GM18511 (cell line): ENCODE data around the gene SUPT4H1.

Experiments used
- ATAC-seq: cut with Tn5 transposase; IDR thresholded peaks from one replicate; pipeline ENCODE4 v1.9.1; 2021; ENCODE audit warnings: mild to moderate bottlenecking, moderate library complexity; ENCODE audit not compliant: unreplicated experiment

SUPT4H1 gene

GRCh38 chr17:58320163-58320558 is 31.8 kb downstream of the SUPT4H1 start:
- no peak for ATAC-seq

- ATAC-seq = no peak
These were observed 32.5 kb downstream of the SUPT4H1 start for GRCh38 chr17:58319173-58320162.

- ATAC-seq = no peak
These were observed 33.3 kb downstream of the SUPT4H1 start for GRCh38 chr17:58318627-58319172.

GRCh38 chr17:58318065-58318481 is 33.9 kb downstream of the SUPT4H1 start:
- no peak for ATAC-seq

- peak; percentile 84 for ATAC-seq
These were observed 34.5 kb downstream of the SUPT4H1 start for GRCh38 chr17:58317421-58318064.

GRCh38 chr17:58316260-58316960 is 35.6 kb downstream of the SUPT4H1 start:
- no peak for ATAC-seq

GRCh38 chr17:58315750-58316149 is 36.3 kb downstream of the SUPT4H1 start:
- ATAC-seq = no peak

- no peak for ATAC-seq
These were observed 36.7 kb downstream of the SUPT4H1 start for GRCh38 chr17:58315281-58315711.

- ATAC-seq = no peak
These were observed 37.3 kb downstream of the SUPT4H1 start for GRCh38 chr17:58314706-58315015.

- no peak for ATAC-seq
These were observed 37.9 kb downstream of the SUPT4H1 start for GRCh38 chr17:58313815-58314705.

GRCh38 chr17:58312829-58313228 is 39.2 kb downstream of the SUPT4H1 start:
- no peak for ATAC-seq

GRCh38 chr17:58312021-58312630 is 39.9 kb downstream of the SUPT4H1 start:
- no peak for ATAC-seq

GRCh38 chr17:58311429-58311894 is 40.5 kb downstream of the SUPT4H1 start:
- ATAC-seq = no peak

GRCh38 chr17:58310511-58311428 is 41.2 kb downstream of the SUPT4H1 start:
- no peak for ATAC-seq

GRCh38 chr17:58309918-58310259 is 42.1 kb downstream of the SUPT4H1 start:
- ATAC-seq = no peak

GRCh38 chr17:58308985-58309917 is 42.8 kb downstream of the SUPT4H1 start:
- ATAC-seq = no peak

GRCh38 chr17:58308173-58308984 is 43.6 kb downstream of the SUPT4H1 start:
- ATAC-seq = no peak
